ENCODE measurements around the gene CHRDL2.

CHRDL2 gene

GRCh38 chr11:74684661-74685060, 46.6 kb downstream of the CHRDL2 start:
- DNase-seq (ENCODE audit: low spot score) = no peak

DNA sequence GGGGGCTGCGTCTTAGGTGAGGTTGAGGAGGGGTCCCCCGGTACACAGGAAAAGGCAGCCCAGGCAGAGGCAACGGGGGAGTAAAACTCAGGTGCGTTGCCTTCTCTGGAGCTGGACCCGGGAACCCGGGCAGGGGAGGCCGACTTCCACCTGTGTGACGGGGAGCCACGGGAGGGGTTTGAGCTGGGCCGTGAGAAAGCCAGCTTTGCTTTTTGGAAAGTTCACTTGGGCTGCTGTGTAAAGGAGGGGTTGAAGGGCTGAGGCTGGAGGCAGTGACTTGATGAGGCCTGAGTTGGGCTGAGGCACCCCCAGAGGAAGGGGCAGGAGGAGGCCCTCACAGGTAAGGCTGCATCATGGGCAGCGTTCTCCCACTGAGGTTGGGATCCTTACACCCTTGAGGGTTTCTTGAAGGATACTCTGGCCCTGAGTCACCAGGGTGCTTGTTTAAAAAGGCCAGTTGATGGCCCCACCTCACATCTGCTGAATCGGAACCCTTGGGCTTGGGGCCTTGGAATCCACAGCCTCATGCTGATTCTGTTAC, 47.2 kb downstream of the CHRDL2 start:
- no peak for DNase-seq (ENCODE audit: low spot score)

DNA sequence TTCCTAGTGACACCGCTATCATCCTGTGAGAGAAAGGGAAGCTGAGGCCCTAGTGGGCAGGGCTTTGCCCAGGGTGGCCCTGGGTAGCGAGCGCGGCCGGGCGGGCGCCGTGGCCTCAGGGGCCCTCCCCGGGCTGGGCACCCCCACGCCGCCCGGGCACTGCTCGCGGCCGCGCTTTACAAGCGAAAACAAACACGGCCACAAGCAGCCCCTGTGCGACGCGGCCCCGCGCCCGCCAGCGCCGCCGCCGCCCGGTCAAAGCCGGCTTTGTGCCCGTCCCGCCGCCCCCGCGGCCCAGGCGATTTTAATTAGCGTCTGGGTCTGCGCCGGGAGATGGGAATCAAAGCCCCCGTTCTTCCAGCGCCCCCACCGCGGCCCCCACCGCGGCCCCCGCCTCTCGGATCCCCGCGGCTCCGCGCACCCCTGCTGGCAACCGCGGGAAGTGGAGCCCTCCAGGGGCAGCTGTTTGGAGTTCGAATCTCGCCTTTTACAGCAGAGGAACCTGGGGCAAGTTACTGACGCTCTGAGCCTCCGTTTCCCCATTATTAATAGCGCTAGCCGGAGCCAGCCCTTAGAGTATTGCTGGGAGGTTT, 47.9 kb downstream of the CHRDL2 start:
- no peak for DNase-seq (ENCODE audit: low spot score)

GRCh38 chr11:74682731-74683278, 48.4 kb downstream of the CHRDL2 start:
- DNase-seq (ENCODE audit: low spot score) = no peak

DNA sequence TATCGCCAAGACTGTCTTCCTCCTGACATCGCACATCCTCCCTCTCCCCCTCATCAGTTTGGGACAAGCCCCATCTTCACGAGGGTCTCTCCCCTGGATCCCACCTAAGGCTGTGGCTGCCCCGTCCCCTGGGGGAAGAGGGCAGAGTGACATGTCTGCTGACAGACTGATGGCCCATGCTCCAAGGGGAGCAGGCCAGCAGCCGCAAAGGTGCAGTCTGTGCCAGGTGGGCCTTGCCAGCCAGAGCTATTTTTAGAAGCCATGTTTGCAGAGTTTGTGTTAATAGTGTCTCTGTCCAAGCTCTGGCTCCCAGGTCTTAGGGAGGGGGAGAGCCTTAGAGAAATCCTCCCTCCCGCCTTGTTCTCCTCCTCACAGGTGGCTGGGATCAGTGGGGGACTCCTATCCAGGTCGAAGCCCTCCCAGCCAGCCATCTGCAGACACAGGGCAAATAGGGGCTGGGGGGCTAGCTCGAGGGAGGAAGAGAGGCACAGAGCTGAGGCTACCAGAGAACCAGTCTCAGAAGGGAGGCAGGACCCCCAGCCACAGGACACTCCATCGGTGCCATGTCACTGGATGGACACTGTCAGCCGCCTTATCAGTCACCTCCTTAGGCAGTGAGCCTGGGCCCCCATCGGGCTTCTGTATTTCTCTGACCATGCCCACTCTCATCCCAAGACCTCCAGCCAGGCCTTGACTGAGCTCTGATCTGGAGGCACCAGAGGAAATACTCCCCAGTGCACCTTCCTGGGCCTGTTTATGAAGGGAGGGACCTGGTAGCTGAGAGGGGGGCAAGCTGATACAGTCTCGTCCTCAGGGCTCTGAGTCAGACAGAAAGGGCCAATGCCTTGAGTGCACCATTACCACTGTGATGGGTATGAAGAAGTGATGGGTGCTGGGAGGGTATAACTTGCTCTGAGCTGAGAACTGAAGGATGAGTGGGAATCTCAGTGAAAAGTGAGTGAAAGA, 49.3 kb downstream of the CHRDL2 start:
- no peak for DNase-seq (ENCODE audit: low spot score)

GRCh38 chr11:74680703-74681531, 50.3 kb downstream of the CHRDL2 start:
- no peak for DNase-seq (ENCODE audit: low spot score)

DNA sequence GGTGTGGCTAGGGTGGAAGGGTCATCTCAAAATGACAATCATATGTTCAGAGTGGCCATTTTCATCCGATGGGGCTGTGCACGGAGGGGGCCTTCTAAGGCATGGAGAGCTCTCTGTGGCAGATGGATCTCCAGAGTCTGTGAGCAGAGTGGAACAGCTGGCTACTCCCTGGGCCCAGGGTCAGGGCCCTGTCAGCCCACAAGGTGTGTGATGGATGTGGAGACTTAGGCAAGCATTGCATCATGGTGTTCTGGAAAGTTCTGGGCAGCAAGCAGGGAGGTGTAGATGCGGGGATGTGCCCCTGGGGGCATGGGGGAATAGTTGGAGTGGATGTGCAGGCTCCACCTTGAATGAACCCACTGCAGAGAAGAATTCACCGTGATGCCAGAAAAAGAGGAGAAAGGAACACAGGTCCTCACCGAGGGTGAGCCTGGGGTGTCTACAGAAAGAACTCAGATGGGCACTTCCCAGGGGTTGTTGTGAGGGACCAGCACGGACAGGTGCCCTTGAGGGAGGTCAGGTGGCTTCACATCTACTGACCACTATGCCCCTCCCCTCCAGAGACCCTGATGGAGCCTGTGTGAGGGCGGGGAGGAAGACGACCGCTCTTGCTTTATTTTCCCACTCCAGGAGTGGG, 51.1 kb downstream of the CHRDL2 start:
- no peak for DNase-seq (ENCODE audit: low spot score)

- DNase-seq (ENCODE audit: low spot score) = no peak
Observed at GRCh38 chr11:74679513-74679865, 51.7 kb downstream of the CHRDL2 start.

DNA sequence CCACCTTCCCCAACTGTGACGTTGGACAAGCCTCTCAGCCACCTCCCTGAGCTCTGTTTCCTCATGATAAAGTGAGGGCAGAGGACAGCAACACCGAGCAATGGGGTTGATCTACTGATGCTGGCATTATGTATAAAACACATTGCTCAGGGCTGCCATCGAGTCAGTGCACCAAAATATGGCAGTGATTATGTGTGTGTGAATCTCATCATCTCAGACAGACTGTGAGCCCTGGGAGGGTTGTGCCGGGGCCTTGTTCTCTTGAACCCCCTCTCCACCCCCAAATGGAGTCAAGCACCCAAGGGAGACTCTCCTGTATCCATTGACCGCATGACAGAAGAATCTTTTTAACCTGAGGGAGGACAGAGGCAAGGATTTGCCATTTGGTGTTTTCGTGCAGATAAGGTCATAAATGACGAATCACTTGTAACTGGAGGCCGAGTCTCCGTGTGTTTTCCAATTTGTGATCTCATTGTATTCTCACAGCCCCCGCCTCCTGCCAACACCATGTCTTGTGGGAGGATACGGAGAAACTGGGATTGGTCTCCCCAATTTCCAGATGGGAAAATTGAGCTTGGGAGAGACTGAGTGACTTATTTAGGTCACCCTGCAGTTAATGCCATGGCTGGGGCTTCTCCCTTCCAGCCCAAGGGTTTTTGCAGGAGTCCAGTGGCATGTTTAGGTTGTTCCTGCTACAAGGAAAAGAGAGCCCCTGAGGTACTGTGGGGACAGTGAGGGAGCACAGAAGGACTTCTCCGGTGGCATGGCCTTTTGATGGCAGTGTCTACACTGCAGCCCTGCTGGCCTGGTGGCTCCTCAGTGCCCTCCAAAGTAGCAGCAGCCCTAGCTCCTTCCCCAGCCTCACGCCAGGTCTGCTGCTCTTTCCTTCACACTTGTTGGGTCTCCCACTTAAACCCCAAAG, 52.4 kb downstream of the CHRDL2 start:
- DNase-seq (ENCODE audit: low spot score) = no peak

DNA sequence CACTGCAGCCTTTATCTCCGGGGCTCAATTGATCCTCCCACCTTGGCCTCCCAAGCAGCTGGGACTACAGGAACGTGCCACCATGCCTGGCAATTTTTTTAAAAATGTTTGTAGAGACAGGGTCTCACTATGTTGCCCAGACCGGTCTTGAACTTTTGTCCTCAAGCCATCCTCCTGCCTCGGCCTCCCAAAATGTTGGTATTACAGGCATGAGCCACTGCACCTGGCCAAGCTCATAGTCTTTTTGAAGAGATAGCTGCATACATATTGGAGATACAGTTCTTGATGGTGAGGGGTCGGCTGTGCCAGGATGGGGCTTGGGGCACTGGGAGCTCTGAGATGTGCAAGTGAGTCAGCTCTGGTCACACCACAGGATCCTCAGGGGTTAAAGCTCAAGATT, 53.2 kb downstream of the CHRDL2 start:
- DNase-seq (ENCODE audit: low spot score) = no peak

DNA sequence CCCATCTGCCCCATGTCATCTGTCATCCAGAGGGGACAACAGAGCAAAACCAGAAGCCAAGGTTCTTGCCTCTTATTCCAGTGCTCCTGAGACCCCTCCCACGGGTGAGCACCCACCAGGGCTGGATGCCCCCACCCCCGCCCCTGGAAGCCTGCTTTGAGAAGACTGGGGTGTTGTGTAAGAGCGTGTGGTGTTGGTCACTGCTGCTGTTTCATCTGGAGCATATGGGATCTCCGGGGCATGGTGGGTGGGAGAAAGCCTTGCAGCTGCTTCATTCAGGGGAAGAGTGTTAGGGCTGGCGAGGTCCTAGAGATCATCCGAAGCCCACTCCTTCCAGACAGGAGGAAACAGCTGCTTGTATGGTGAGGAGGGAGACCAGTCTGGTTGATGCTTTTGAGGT, 54.1 kb downstream of the CHRDL2 start:
- DNase-seq (ENCODE audit: low spot score) = no peak

DNA sequence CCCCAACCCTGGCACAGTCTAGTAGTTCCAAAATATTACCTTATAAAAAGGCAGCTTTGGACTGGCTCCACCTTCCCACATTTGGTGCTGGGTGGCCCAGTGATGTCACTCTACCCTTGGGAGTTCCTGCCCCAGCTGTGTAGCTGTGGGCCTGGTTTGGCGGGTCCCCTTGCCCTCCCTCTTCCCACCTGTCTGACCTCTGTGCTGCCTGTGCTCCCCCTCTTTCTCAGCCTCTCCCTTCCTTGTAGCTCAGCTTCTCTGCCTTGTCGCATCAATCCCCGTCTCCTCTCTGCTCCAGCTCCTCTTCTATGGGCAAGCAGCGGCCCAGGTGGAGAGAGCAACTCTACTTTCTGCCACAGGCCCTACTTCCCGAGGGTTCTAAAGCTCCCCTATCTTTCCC, 54.6 kb downstream of the CHRDL2 start:
- no peak for DNase-seq (ENCODE audit: low spot score)

DNA sequence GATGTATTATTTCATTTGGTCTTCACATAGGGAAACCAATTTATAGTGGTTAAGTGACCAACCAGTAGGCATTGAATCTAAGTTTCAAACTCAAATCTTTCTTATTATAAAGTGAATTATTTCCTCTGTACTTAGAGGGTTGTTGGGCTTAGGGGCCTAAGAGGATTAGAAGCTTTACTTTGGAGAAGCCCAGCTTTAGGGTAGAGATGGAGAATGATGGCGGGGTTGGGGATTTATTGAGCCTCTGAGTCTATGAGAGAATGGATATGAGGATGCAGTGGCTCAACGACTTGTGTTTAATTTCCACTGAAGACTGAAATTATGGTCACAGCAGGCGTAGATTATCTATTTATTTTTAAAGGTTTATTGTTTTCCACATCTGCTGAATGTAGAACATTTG, 55.5 kb downstream of the CHRDL2 start:
- DNase-seq (ENCODE audit: low spot score) = no peak

DNA sequence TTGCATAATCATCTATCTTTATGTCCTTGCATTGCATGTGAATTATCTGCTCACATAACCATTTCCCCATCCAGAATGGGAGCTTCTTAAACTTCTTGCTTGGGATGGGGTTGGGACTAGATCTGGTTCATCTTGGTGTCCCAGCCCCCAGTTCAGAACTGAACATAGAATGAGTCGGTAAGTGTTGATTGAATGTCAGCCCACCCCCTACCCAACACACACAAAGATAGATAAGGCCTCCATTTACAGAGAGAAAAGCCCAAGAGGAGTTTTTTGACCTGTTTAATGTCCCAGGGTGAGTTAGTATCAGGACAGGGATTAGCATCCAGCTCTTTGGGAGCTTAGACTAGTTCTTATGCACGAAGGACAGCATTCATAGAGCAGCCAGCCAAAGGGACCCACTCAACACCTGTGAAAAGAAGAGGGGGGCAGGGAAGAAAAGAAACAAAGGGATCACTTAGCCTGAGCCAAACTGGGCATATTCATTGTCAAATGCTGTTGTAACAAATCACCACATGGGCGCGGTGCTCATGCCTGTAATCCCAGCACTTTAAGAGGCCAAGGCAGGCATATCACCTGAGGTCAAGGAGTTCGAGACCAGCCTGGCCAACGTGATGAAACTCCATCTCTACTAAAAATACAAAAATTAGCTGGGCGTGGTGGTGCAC, 57.4 kb downstream of the CHRDL2 start:
- DNase-seq (ENCODE audit: low spot score) = no peak

- DNase-seq (ENCODE audit: low spot score) = no peak
Observed at GRCh38 chr11:74672956-74673692, 58.1 kb downstream of the CHRDL2 start.

DNA sequence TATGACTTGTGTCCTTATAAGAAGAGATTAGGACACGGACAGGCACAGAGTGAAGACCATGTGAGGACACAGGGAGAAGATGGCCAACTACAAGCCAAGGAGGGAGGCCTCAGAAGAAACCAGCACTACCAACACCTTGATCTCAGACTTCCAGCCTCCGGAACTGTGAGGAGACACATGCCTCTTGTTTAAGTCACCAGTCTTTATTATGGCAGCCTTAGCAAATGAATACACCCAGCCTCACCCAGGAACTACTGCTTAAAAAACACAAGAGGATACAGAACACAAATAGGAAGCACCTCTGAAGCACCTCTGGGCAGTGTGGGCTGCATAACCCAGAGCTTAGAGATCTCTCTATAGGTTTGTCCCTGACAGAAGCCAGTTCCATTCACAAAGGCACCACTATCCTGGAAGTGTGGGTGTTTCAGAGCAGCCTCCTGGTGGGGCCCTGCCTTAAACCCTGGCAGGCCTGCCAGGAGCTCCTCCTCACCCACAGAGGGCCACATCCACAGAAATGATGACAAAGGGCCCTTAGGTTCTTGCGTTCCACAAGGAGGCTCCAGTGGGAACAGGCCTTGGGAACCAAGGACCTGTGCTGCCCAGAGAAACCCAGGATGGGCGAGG, 58.8 kb downstream of the CHRDL2 start:
- DNase-seq (ENCODE audit: low spot score) = no peak

DNA sequence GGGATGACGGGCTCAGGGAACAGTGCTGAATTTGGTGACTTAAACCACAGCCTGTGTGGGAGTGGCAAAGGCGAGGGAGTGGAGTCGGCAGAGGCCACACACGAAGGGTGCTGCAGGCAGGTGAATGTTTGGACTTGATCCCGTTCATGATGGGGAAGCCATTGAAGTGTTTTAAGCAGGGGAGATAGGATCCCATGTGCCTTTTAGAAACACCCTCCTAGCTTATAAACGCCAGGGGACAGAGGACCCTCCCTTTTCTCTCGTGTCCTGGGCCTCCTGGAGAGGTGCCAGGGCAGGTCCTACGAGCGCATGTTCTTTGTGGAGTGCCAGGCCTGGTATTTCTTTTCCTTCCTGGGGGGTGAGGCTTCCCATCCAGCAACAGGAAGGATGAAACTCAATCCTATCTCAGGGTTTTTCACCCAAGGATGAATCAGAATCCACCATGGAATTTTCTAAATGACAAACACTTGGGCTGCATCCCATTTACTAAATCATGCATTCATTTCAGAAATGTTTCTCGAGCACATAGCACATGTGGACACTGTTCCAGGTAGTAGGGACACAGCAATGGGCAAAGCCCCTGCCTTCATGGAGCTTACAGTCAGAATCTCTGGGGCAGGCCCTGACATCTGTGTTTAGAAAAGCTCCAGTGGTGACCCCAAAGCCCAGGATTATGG, 59.6 kb downstream of the CHRDL2 start:
- DNase-seq (ENCODE audit: low spot score) = no peak

GRCh38 chr11:74670171-74670570, 61.1 kb downstream of the CHRDL2 start:
- no peak for DNase-seq (ENCODE audit: low spot score)
